ENCODE data around the gene CD52. TPM values are rescaled to one million over a fixed set of nuclear protein-coding genes. Genes with fewer than 3 reads are reported as not detected.

CD52 gene
- 10 to 100 TPM in 1 of 4 donors, 1 to 10 TPM in 1, not detected in 2; 3.0 to 12.3 TPM for total RNA-seq

GRCh38 chr1:26317612-26318337 is at the start of gene CD52:
Gene CD52 (plus strand): TSS chr1:26317958. CDS start chr1:26318018, 60 bp downstream.
- Histone ChIP-seq H3K4me1 (peaks cover 0 to 8% of the 10 kb centered on the region in 2 donors), H3K36me3 (no peaks in the 10 kb centered on the region), H3K4me3 (replicated peaks in 1 of 3) (no peak within 1 kb of the TSS), H3K9me3 (no peaks in the 10 kb centered on the region), H3K27me3 (no peaks in the 10 kb centered on the region), H3K27ac (no peak within 1 kb of the TSS)
- intact Hi-C loops (cut with DNase I): no loop called here
- WGBS, 2 donors: 72 to 83% methylated on average over 12 of the region's 12 CpGs
- no peak for DNase-seq
- TF ChIP-seq CTCF (IDR thresholded peaks at IDR 0.05) (no peak), POLR2A (IDR thresholded peaks at IDR 0.05) (no peak)

- no peaks in the 10 kb centered on the region for H3K4me1 ChIP-seq
- no peaks in the 10 kb centered on the region for H3K27me3 ChIP-seq
- no peak overlapping the region for H3K27ac ChIP-seq
- 94 to 98% methylated on average over 9 of the region's 9 CpGs for WGBS, 2 donors
- peaks cover 12 to 27% of the 10 kb centered on the region in 2 donors for H3K36me3 ChIP-seq
- intact Hi-C loops (cut with DNase I): no loop called here
- DNase-seq: no peak
- TF ChIP-seq CTCF (IDR thresholded peaks at IDR 0.05) (no peak), POLR2A (IDR thresholded peaks at IDR 0.05) (no peak)
- no peaks in the 10 kb centered on the region for H3K9me3 ChIP-seq
- no peak overlapping the region for H3K4me3 ChIP-seq (replicated peaks in 1 of 3)
Measured at GRCh38 chr1:26268290-26269197, 49.2 kb upstream of the CD52 start.

- 97 to 100% methylated on average over 4 of the region's 4 CpGs for WGBS, 2 donors
- intact Hi-C loops (cut with DNase I): no loop called here
- DNase-seq: no peak
- no peaks in the 10 kb centered on the region for H3K9me3 ChIP-seq
- TF ChIP-seq POLR2A (IDR thresholded peaks at IDR 0.05): no peak
- no peak for TF ChIP-seq CTCF (IDR thresholded peaks at IDR 0.05)
- H3K4me1 ChIP-seq: no peaks in the 10 kb centered on the region
- H3K4me3 ChIP-seq (replicated peaks in 1 of 3): no peak overlapping the region
- no peaks in the 10 kb centered on the region for H3K27me3 ChIP-seq
- no peak overlapping the region for H3K27ac ChIP-seq
- peaks cover 12 to 22% of the 10 kb centered on the region in 2 donors for H3K36me3 ChIP-seq
Measured at GRCh38 chr1:26269198-26269550, 48.6 kb upstream of the CD52 start.

- Histone ChIP-seq H3K4me1 (peaks cover 16 to 44% of the 10 kb centered on the region in 2 donors), H3K36me3 (peaks cover 12 to 14% of the 10 kb centered on the region in 2 donors), H3K4me3 (replicated peaks in 1 of 3) (no peak overlapping the region), H3K27me3 (no peaks in the 10 kb centered on the region), H3K9me3 (no peaks in the 10 kb centered on the region), H3K27ac (peak overlapping the region in 1 of 3 donors; percentile 58)
- intact Hi-C loops (cut with DNase I): loop anchor here (5.0 kb wide), 1 partner anchor 47 kb away; no protein-coding TSS in a partner anchor
- DNase-seq: no peak
- WGBS, 2 donors: 94% methylated on average over 11 of the region's 11 CpGs
- TF ChIP-seq CTCF (IDR thresholded peaks at IDR 0.05) (no peak), POLR2A (IDR thresholded peaks at IDR 0.05) (no peak)
Measured at GRCh38 chr1:26274801-26275425, 42.8 kb upstream of the CD52 start.
